ENCODE data around the gene POLL.

DNA sequence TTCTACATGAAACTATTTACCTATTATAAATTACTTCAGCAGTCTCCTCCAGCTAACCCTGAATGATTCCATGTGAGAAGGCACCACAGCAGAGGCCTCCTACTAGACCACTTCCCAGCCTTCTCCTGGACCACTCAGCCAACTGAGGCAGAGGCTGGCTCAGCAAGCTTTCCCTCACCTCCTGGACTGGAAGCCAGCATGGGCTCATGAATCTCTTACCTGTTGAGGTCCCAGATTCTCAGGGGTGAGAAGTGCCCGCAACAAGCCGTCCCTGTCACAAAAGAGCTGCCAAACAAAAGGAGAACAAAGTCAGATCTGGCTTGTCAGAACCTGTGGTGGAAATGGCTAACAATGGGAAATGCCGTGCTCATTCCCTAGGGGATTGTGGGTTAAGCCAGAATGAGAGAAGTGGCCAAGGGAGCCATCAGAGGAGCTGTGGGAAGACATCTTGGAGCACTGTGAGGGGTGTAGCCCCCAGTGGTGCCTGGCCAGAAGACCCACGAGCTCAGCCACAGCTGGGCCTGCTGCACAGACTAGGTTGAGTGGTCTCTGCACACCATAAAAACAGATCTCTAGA lies 36.6 kb upstream of the POLL start:
- no peak for TF ChIP-seq POLR2A (IDR thresholded peaks at IDR 0.05)
- TF ChIP-seq, protein P1, sequence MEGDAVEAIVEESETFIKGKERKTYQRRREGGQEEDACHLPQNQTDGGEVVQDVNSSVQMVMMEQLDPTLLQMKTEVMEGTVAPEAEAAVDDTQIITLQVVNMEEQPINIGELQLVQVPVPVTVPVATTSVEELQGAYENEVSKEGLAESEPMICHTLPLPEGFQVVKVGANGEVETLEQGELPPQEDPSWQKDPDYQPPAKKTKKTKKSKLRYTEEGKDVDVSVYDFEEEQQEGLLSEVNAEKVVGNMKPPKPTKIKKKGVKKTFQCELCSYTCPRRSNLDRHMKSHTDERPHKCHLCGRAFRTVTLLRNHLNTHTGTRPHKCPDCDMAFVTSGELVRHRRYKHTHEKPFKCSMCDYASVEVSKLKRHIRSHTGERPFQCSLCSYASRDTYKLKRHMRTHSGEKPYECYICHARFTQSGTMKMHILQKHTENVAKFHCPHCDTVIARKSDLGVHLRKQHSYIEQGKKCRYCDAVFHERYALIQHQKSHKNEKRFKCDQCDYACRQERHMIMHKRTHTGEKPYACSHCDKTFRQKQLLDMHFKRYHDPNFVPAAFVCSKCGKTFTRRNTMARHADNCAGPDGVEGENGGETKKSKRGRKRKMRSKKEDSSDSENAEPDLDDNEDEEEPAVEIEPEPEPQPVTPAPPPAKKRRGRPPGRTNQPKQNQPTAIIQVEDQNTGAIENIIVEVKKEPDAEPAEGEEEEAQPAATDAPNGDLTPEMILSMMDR (IDR thresholded peaks at IDR 0.05), result no peak
- no peak for TF ChIP-seq POLR2AphosphoS5 (IDR thresholded peaks at IDR 0.05)
- no peak for TF ChIP-seq EP300 (IDR thresholded peaks at IDR 0.05)
